ENCODE measurements around the gene GPX3. TPM values are rescaled to one million over a fixed set of nuclear protein-coding genes. Genes with fewer than 3 reads are reported as not detected.

The GPX3 gene
- total and polyA plus RNA-seq, 2 of the 8 experiments (the other 6 are each of a cell fraction or from before 2014, with no cell fraction given) = 27.8 to 77.9 TPM

- no peak overlapping the region for H4K5ac ChIP-seq (ENCODE audit: insufficient read length, low read depth, low read length)
- H3K23me2 ChIP-seq (ENCODE audit: low read depth, low read length) = no peaks in the 10 kb centered on the region
- peaks cover 0 to 5% of the 10 kb centered on the region in 2 experiments for H4K20me1 ChIP-seq (replicated peaks in 1 of 2; ENCODE audit: control insufficient read depth in 1 of 2, insufficient read depth in 2 of 2, low read length in 2 of 2)
- H3K4ac ChIP-seq (replicated peaks; ENCODE audit: insufficient read length, low read depth, low read length) = no peak overlapping the region
- no peak overlapping the region for H3K14ac ChIP-seq (ENCODE audit: insufficient read length)
- no peak overlapping the region for H3K18ac ChIP-seq (ENCODE audit: extremely low read depth, low read length)
- H2BK120ac ChIP-seq (replicated peaks; ENCODE audit: low read depth, low read length) = no peak overlapping the region
- H3K56ac ChIP-seq (replicated peaks; ENCODE audit: insufficient read length, low read depth, low read length) = no peak overlapping the region
- no peak overlapping the region for H4K91ac ChIP-seq (replicated peaks; ENCODE audit: insufficient read length, low read length)
- 90% methylated on average over 8 of the region's 8 CpGs; no CpG with 5 or more reads in 1 of the 2 experiments for WGBS, 2 experiments (ENCODE audit: extremely low coverage in 1 of 2, insufficient coverage in 1 of 2, insufficient read length in 1 of 2, insufficient replicate concordance in 2 of 2, low coverage in 1 of 2, low lambda C conversion rate in 2 of 2, missing lambda C conversion rate in 1 of 2)
- no peak overlapping the region for H3K9ac ChIP-seq (replicated peaks in 1 of 4; ENCODE audit: extremely low read depth in 1 of 4, low read depth in 3 of 4, low read length in 3 of 4)
- H3K27ac ChIP-seq (ENCODE audit: low read depth, low read length) = no peak overlapping the region
- H2BK20ac ChIP-seq (ENCODE audit: low read length) = no peak overlapping the region
- CTCF ChIA-PET (ENCODE audit: partially characterized antibody) = interaction anchor here (1.3 to 10.2 kb wide), 5 partner anchors 12 to 36 kb away, joined by 3 to 157 read pairs (median 6); no protein-coding TSS in a partner anchor
- H4K8ac ChIP-seq (ENCODE audit: extremely low read depth, insufficient read depth, low read length) = no peak overlapping the region
- FAIRE-seq (no peak), DNase-seq (ENCODE audit: low read depth in 1 of 2, low spot score in 2 of 2) (no peak)
- H3K4me2 ChIP-seq (ENCODE audit: insufficient read depth in 1 of 2, low read depth in 2 of 2, low read length in 2 of 2) = no peak overlapping the region
- no peaks in the 10 kb centered on the region for H3K27me3 ChIP-seq (replicated peaks in 1 of 4; ENCODE audit: control insufficient read depth in 3 of 4, extremely low read depth in 1 of 4, insufficient read depth in 3 of 4, low read length in 3 of 4)
- no peak overlapping the region for H2AK5ac ChIP-seq (ENCODE audit: low read depth, low read length)
- H3K79me1 ChIP-seq (ENCODE audit: low read depth, low read length) = no peaks in the 10 kb centered on the region
- H2AFZ ChIP-seq (ENCODE audit: low read length) = no peak overlapping the region
- H3K4me3 ChIP-seq (ENCODE audit: extremely low read depth in 1 of 4, insufficient read depth in 2 of 4, low read depth in 3 of 4, low read length in 4 of 4) = no peak overlapping the region
- POLR2A ChIA-PET (ENCODE audit: partially characterized antibody) = interaction anchor here (1.2 to 1.5 kb wide), 2 partner anchors 12 to 18 kb away, joined by 4 to 5 read pairs; partner anchors contain the start of gene GPX3
- H2BK5ac ChIP-seq (ENCODE audit: low read depth, low read length) = no peak overlapping the region; the same call in 1 of the 2 replicates
- no peaks in the 10 kb centered on the region for H3K9me3 ChIP-seq (ENCODE audit: insufficient read depth in 2 of 2, low read depth in 1 of 2, low read length in 1 of 2)
- no peaks in the 10 kb centered on the region for H3K4me1 ChIP-seq (replicated peaks in 1 of 4; ENCODE audit: control insufficient read depth in 3 of 4, insufficient read depth in 4 of 4, low read length in 3 of 4)
- H2BK12ac ChIP-seq (ENCODE audit: low read depth, low read length) = no peak overlapping the region
- peaks cover 6 to 25% (median 14%) of the 10 kb centered on the region in 4 experiments; a peak in 6 of 8 replicates for H3K36me3 ChIP-seq (ENCODE audit: control insufficient read depth in 2 of 4, insufficient read depth in 4 of 4, low read length in 3 of 4)
- H3K23ac ChIP-seq (ENCODE audit: insufficient read length) = no peak overlapping the region
- no peak overlapping the region for H2BK15ac ChIP-seq (ENCODE audit: low read length)
- H3K79me2 ChIP-seq (ENCODE audit: control insufficient read depth in 1 of 2, insufficient read depth in 2 of 2, low read length in 2 of 2) = no peaks in the 10 kb centered on the region
- TF ChIP-seq EGR1 (IDR thresholded peaks at IDR 0.05; ENCODE audit: borderline replicate concordance, low read depth, low read length) (no peak), GTF2F1 (IDR thresholded peaks at IDR 0.05; ENCODE audit: borderline replicate concordance, low read depth, low read length) (no peak), SAP30 (IDR thresholded peaks at IDR 0.05; ENCODE audit: insufficient read depth, insufficient replicate concordance, low read length) (no peak), BRCA1 (IDR thresholded peaks at IDR 0.05; ENCODE audit: low read depth, low read length) (no peak), SIX5 (IDR thresholded peaks at IDR 0.05; ENCODE audit: low read depth, low read length) (no peak), JUN (IDR thresholded peaks at IDR 0.05; ENCODE audit: low read depth, low read length) (no peak), RAD21 (IDR thresholded peaks at IDR 0.05 in 1 of 2, conservative IDR thresholded peaks at IDR 0.05 in 1 of 2; ENCODE audit: low read depth in 2 of 2, low read length in 2 of 2) (no peak), SUZ12 (IDR thresholded peaks at IDR 0.05; ENCODE audit: low read length) (no peak), NRF1 (IDR thresholded peaks at IDR 0.05; ENCODE audit: low read depth, low read length) (no peak)
Measured at GRCh38 chr5:151038412-151038745, 18.0 kb downstream of the GPX3 start.
